HG03520 (cell line): ENCODE measurements around the gene AGAP2.
"Not testable (repeated sequence)": the region's sequence is repeated elsewhere in the genome, so short reads cannot be mapped to it uniquely, and the experiment has no call there.

Experiments used
- ATAC-seq: cut with Tn5 transposase; IDR thresholded peaks from one replicate; pipeline ENCODE4 v1.9.1; 2021; ENCODE audit warnings: mild to moderate bottlenecking, moderate library complexity; ENCODE audit not compliant: unreplicated experiment

The AGAP2 gene

GRCh38 chr12:57700317-57700716 lies 38.2 kb downstream of the AGAP2 start:
- no peak for ATAC-seq

DNA sequence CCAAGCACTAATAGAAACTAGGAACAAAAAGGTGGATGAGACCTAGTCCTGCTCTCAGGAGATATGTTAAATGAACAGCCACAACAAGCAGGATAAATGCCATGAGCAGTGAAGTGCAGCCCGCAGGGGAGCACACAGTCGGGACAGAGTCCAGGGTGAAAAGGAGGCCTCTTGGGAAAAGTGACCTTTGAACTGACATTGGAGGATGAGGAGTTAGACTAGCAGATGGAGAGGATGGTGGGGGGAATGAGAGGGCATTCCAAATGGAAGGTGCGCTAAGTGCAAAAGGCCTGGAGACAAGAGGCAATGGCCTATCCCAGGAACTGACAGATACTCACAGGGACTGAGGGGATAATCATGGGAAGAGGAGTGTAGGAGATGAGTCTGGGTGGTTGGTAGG lies 40.1 kb downstream of the AGAP2 start:
- ATAC-seq, result no peak

- no peak for ATAC-seq
These were observed 41.5 kb downstream of the AGAP2 start for GRCh38 chr12:57697076-57697475.

DNA sequence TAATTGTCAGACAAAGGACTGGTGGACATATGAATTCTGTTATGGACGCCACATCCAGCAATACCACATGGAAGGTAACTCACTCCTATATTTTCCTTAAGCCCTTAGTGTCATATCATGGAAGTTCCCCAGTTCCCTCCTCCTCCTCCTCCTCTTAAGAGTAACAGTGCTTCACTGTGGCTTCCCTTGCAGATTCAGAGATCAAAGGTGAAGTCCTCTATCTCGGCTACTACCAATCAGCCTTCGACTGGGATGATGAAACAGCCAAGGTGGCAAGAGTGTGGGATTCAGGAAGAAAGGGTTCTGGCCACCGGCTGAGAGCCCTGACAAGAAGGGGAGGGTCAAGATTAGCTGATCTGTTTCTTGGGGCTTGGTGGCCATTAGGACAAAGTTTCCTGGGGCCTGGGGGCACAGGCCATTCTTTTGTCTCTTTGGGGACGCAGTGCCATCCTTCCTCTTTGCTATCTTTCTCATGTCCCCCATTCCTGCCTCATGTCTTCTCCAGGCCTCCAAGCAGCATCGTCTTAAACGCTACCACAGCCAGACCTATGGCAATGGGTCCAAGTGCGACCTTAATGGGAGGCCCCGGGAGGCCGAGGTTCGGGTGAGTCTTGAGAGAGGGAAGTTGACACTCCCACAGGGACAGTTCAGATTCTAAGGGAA lies 42.6 kb downstream of the AGAP2 start:
- ATAC-seq, result no peak

DNA sequence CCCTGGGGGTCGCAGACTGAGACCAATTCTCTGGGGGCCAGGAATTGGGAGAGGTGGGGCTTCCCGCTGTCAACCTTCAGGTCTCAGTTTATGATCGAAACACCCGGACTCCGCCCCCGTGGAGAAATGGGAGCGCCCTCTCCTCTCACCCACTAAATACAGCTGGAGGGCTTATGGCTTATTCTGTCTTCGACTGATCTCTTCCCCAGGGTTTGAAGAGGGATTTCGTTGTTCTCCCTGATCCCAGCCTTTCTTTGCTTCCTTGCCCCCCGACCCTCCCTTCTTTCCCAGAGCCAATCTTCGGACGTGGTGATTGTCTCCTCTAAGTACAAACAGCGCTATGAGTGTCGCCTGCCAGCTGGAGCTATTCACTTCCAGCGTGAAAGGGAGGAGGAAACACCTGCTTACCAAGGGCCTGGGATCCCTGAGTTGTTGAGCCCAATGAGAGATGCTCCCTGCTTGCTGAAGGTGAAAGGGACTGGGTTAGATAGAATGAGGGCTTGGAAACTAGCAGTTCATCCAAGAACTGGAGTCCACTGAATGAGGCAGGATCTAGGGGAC lies 44.0 kb downstream of the AGAP2 start:
- no peak for ATAC-seq

GRCh38 chr12:57693659-57694458 lies 44.7 kb downstream of the AGAP2 start, which contains the start of gene OS9:
OS9 (plus strand) TSS chr12:57694132; CDS start chr12:57694162, 30 bp downstream.
- peak; percentile 96 for ATAC-seq

- no peak for ATAC-seq
These were observed 45.3 kb downstream of the AGAP2 start for GRCh38 chr12:57693317-57693658.

DNA sequence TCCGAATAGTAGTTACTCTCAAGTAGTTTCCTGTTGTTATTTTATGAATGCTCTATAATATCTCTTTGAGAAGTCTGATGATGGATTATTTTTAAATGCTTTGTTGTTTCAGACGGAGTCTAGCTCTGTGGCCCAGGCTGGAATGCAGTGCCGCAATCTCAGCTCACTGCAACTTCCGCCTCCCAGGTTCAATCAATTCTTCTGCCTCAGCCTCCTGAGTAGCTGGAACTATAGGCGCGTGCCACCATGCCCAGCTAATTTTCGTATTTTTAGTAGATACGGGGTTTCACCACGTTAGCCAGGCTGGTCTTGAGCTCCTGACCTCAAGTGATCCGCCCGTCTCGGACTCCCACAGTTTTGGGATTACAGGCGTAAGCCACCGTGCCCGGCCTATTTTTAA lies 46.0 kb downstream of the AGAP2 start:
- no peak for ATAC-seq

DNA sequence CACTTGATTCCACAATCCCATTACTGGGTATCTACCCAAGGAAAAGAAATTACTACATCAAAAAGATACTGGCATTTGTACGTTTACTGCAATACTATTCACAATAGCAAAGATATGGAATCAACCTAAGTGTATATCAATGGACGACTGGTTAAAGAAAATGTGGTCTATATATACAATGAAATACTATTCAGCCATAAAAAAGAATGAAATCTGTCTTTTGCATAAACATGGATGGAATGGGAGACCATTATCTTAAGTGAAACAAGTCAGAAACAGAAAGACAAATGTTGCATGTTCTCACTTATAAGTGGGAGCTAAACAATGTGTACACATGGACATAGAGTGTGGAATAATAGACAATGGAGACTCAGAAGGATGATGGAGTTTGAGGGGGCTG lies 49.6 kb downstream of the AGAP2 start:
- ATAC-seq, result no peak

GRCh38 chr12:57687862-57688261 lies 50.7 kb downstream of the AGAP2 start:
- ATAC-seq, result no peak

DNA sequence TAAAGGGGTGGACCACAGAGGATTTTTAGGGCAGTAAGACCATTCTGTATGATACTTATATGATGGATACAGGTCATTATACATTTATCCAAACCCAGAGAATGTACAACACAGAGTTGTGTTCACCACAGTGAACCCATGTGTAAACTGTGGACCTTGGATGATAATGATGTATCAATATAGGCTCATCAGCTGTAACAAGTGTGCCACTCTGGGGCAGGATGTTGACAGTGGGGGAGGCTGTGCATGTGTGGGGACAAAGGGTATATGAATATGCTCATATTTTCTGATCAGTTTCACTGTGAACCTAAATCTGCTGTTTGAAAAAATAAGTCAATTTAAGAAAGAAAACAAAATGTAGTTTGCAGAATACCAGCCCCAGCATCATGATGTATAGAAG lies 58.8 kb downstream of the AGAP2 start:
- ATAC-seq, result no peak

GRCh38 chr12:57677947-57678346 lies 60.6 kb downstream of the AGAP2 start:
- not testable (repeated sequence) for ATAC-seq

- no peak for ATAC-seq
These were observed 63.9 kb downstream of the AGAP2 start for GRCh38 chr12:57674691-57675090.
